Gastrocnemius medialis (tissue), 4 donors: ENCODE measurements around the gene DAG1. TPM values are rescaled to one million over a fixed set of nuclear protein-coding genes. Genes with fewer than 3 reads are reported as not detected.

Source experiments
- ATAC-seq, 2 donors: fragments of 150-250 bp; one replicate each; pipeline ENCODE4 v1.9.1; 2016
- DNase-seq, 2 donors: peaks; one replicate each; pipeline ENCODE4 v3.0.0-alpha.2; 2019
- H3K27ac ChIP-seq, 4 donors: fragments of 200-600 bp; sonication (generic); 1 replicate in 1 of 4; 2 replicates in 3 of 4; pipeline ENCODE4 v1.5.1; 2016 to 2018; ENCODE audit warnings: mild to moderate bottlenecking in 2 of 4, moderate library complexity in 1 of 4
- H3K27me3 ChIP-seq, 3 donors: fragments of 200-600 bp; sonication (generic) in 2 of 3; 1 replicate in 1 of 3; 2 replicates in 2 of 3; pipeline versions ENCODE4 v1.5.1 to v1.6.0; 2016 to 2019; ENCODE audit warnings: mild to moderate bottlenecking in 1 of 3, moderate library complexity in 1 of 3
- H3K36me3 ChIP-seq, 2 donors: fragments of 200-600 bp; sonication (generic) in 1 of 2; one replicate each; pipeline ENCODE4 v1.5.1; 2017 to 2018
- H3K4me1 ChIP-seq, 2 donors: fragments of 200-600 bp; sonication (generic) in 1 of 2; one replicate each; pipeline ENCODE4 v1.5.1; 2016 to 2017; ENCODE audit warnings: mild to moderate bottlenecking in 2 of 2
- H3K4me3 ChIP-seq, 4 donors: fragments of 200-600 bp; sonication (generic) in 3 of 4; 1 replicate in 1 of 4; 2 replicates in 3 of 4; pipeline ENCODE4 v1.5.1; 2016 to 2019; ENCODE audit warnings: mild to moderate bottlenecking in 2 of 4
- H3K9me3 ChIP-seq, 3 donors: fragments of 200-600 bp; sonication (generic) in 2 of 3; 1 replicate in 1 of 3; 2 replicates in 2 of 3; pipeline ENCODE4 v1.5.1; 2016 to 2019
- POLR2A ChIP-seq, 2 donors: fragments of 450-650 bp; IDR thresholded peaks; one replicate each; pipeline ENCODE4 v1.6.1; 2017; ENCODE audit warnings: antibody characterized with exemption in 2 of 2, mild to moderate bottlenecking in 2 of 2, moderate library complexity in 2 of 2
- in situ Hi-C, 4 donors: fragments of 200-750 bp; cut with MboI; loops; one replicate each; pipeline versions ENCODE4 v1.15.0 to v1.8.0; 2017; ENCODE audit warnings: low sequenced_read_pairs in 4 of 4
- intact Hi-C: fragments of 100-400 bp; cut with DNase I; formaldehyde crosslinking; loops from one replicate; pipeline ENCODE4 v1.15.1; 2023; ENCODE audit warnings: low total_unique reads
- total RNA-seq, 4 donors: library from RNA; depleted of rRNA; stranded (reverse); fragments of >200 nt; gene quantifications; one replicate each; pipeline versions ENCODE4 v1.1.0 to v1.2.3, GENCODE V29; 2016
- TF ChIP-seq, protein P1 (sequence below), 5 experiments: fragments of 450-650 bp in 3 of 5; fragments of 200-600 bp in 2 of 5; sonication (generic) in 2 of 5; IDR thresholded peaks in 4 of 5; conservative IDR thresholded peaks in 1 of 5; 1 replicate in 4 of 5; 2 replicates in 1 of 5; pipeline ENCODE4 v1.5.1; 2016 to 2019; ENCODE audit warnings: antibody characterized with exemption in 5 of 5, mild to moderate bottlenecking in 3 of 5, moderate library complexity in 3 of 5

The DAG1 gene
- total RNA-seq, 4 donors from 2014 or later, result 95.0 to 177 (median 109) TPM

DNA sequence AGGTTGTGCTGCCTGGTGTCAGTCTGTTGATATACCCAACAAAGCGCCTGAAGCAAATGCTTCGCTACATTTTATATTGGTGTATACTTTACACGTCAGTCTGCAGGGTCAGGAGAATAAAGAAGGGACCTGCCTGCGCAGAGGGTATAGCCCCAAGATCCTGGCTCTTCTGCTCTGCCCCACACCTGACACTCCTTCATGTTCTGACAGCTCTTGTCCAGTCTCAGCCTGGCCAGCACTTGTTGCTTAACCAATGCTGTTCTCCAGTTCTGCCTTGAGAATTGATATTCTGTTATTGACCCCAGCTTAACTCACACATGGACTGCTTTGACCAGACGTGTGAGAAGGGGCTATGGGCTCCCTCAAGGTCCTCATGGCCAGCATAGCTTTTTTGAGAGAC lies 48.4 kb downstream of the DAG1 start:
- in situ Hi-C loops, result no loop called here
- H3K9me3 ChIP-seq, result no peaks in the 10 kb centered on the region
- intact Hi-C loops, result loop anchor here (5.0 kb wide), 1 partner anchor 61 kb away; no protein-coding TSS in a partner anchor
- ATAC-seq (peak; percentile 47 to 83), DNase-seq (peak in 1 of 2 donors; percentile 52)
- TF ChIP-seq, protein P1, sequence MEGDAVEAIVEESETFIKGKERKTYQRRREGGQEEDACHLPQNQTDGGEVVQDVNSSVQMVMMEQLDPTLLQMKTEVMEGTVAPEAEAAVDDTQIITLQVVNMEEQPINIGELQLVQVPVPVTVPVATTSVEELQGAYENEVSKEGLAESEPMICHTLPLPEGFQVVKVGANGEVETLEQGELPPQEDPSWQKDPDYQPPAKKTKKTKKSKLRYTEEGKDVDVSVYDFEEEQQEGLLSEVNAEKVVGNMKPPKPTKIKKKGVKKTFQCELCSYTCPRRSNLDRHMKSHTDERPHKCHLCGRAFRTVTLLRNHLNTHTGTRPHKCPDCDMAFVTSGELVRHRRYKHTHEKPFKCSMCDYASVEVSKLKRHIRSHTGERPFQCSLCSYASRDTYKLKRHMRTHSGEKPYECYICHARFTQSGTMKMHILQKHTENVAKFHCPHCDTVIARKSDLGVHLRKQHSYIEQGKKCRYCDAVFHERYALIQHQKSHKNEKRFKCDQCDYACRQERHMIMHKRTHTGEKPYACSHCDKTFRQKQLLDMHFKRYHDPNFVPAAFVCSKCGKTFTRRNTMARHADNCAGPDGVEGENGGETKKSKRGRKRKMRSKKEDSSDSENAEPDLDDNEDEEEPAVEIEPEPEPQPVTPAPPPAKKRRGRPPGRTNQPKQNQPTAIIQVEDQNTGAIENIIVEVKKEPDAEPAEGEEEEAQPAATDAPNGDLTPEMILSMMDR (IDR thresholded peaks at IDR 0.05 in 4 of 5, conservative IDR thresholded peaks at IDR 0.05 in 1 of 5), result no peak
- no peak for TF ChIP-seq POLR2A (IDR thresholded peaks at IDR 0.05)
- H3K27ac ChIP-seq, result peak overlapping the region; percentile 67 to 84 (median 79)
- peaks cover 56 to 57% of the 10 kb centered on the region in 2 donors for H3K4me1 ChIP-seq
- peaks cover 0 to 10% of the 10 kb centered on the region in 2 donors for H3K36me3 ChIP-seq
- no peak overlapping the region for H3K4me3 ChIP-seq
- H3K27me3 ChIP-seq, result no peaks in the 10 kb centered on the region

DNA sequence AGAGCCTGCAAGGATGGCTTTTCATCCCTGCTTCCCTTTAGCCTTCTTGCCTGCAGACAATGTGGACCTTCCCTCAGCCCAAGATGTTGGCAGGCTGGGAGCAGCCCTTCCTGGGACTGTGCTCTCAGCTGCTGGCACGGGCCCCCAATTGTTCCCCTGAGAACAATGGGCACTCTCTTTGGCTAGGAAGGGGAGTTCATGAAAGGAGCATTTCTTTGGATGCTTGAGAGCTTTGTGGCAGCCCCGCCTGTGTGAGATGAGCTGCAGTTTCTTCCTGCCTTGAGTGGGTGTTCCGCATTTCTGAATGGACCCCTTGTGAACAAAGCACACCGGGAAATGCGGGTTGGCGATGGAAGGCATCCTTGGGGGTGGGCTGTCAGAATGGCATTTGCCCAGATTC lies 49.2 kb downstream of the DAG1 start:
- TF ChIP-seq, protein P1 (IDR thresholded peaks at IDR 0.05 in 4 of 5, conservative IDR thresholded peaks at IDR 0.05 in 1 of 5), result no peak
- TF ChIP-seq POLR2A (IDR thresholded peaks at IDR 0.05), result no peak
- H3K4me3 ChIP-seq, result no peak overlapping the region
- peaks cover 60 to 64% of the 10 kb centered on the region in 2 donors for H3K4me1 ChIP-seq
- H3K36me3 ChIP-seq, result peaks cover 0 to 9% of the 10 kb centered on the region in 2 donors
- H3K27me3 ChIP-seq, result no peaks in the 10 kb centered on the region
- ATAC-seq (no peak), DNase-seq (no peak)
- H3K27ac ChIP-seq, result peak overlapping the region; percentile 67 to 84 (median 79)
- in situ Hi-C loops (no loop called here), intact Hi-C loops (loop anchor here (5.0 kb wide), 1 partner anchor 62 kb away; no protein-coding TSS in a partner anchor)
- H3K9me3 ChIP-seq, result no peaks in the 10 kb centered on the region

DNA sequence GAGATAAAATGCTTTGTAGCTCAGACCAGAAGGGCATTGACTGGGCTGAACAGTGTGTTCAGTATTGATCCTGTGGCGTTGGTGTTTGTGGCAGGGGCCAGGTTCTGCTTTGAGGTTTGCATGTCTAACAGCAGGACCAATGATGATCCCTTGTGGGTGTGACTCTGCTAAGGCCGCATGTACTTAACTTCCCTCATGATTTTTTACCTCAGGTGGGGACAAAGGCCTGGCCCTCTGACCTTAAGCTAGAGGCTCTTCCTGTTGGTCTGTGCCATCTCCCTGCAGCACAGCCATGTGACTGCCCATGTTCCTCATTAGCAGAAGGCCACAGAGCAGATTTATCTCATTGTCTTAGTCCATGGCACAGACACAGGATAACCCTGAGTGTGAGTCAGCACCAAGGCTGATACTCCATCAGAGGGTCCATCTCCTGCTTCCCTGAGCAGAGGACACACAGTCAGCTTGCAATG lies 49.9 kb downstream of the DAG1 start:
- H3K27me3 ChIP-seq, result no peaks in the 10 kb centered on the region
- no peak for DNase-seq
- ATAC-seq, result peak in 1 of 2 donors; percentile 7
- in situ Hi-C loops, result no loop called here
- TF ChIP-seq POLR2A (IDR thresholded peaks at IDR 0.05), result no peak
- TF ChIP-seq, protein P1 (IDR thresholded peaks at IDR 0.05 in 4 of 5, conservative IDR thresholded peaks at IDR 0.05 in 1 of 5), result no peak
- peaks cover 0 to 15% of the 10 kb centered on the region in 2 donors for H3K36me3 ChIP-seq
- peak overlapping the region; percentile 67 to 84 (median 79) for H3K27ac ChIP-seq
- intact Hi-C loops, result loop anchor here (5.0 kb wide), 1 partner anchor 63 kb away; no protein-coding TSS in a partner anchor
- no peaks in the 10 kb centered on the region for H3K9me3 ChIP-seq
- no peak overlapping the region for H3K4me3 ChIP-seq
- H3K4me1 ChIP-seq, result peaks cover 63 to 66% of the 10 kb centered on the region in 2 donors

DNA sequence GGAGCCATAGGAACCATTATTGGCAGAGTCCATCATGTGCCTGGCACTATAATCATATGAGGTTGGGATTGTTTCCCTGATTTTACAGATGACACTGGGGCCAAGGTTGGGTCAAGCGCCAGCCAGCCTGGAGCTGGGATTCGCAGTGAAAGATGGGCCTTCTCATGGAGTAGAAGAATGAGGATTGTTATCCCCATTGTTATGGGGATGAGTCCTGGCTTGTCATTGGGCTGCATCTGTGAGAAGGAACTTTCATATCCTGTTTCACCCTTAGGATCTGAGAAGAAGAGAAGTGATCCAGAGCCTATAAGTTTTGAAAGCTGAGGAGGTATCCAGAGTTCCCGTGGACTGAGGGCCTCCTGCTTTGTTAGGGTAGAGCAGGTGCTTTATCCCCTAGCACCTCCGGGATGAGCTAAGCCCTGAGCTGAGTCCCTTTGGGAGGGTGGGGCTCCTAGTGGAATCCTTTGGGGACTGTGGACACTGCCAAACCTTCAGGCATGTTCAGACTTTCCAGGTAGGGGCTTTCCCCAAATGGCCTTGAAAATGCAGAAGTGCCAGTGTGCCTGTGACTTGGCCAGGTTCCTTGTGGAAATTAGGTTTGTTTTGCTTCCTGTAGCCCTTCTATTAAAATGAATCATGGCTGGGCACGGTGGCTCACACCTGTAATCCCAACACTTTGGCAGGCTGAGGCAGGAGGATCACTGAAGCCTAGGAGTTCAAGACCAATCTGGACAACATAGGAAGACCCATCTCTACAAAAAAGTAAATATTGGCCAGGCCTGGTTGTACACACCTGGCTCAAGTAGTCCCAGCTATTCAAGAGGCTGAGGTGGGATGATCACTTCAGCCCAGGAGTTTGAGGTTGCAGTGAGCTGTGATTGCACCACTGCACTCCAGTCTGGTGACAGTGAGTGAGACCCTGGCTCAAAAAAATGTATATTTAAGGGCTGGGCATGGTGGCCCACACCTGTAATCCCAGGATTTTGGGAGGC lies 54.0 kb downstream of the DAG1 start:
- peaks cover 30 to 33% of the 10 kb centered on the region in 2 donors for H3K4me1 ChIP-seq
- in situ Hi-C loops, result no loop called here
- H3K4me3 ChIP-seq, result no peak overlapping the region
- peak overlapping the region; percentile 6 to 66 (median 56) for H3K27ac ChIP-seq
- H3K9me3 ChIP-seq, result no peaks in the 10 kb centered on the region
- ATAC-seq (no peak), DNase-seq (no peak)
- intact Hi-C loops, result no loop called here
- H3K36me3 ChIP-seq, result peaks cover 0 to 12% of the 10 kb centered on the region in 2 donors
- no peaks in the 10 kb centered on the region for H3K27me3 ChIP-seq
- TF ChIP-seq POLR2A (IDR thresholded peaks at IDR 0.05), result no peak
- TF ChIP-seq, protein P1 (IDR thresholded peaks at IDR 0.05 in 4 of 5, conservative IDR thresholded peaks at IDR 0.05 in 1 of 5), result no peak
